SKM-1 (cell line): ENCODE data around the gene NAALADL2.

Source experiments
- DNase-seq: peaks from one replicate; lab custom pipeline; 2025; ENCODE audit not compliant: unreplicated experiment; lab: John Stamatoyannopoulos, UW

The NAALADL2 gene

DNA sequence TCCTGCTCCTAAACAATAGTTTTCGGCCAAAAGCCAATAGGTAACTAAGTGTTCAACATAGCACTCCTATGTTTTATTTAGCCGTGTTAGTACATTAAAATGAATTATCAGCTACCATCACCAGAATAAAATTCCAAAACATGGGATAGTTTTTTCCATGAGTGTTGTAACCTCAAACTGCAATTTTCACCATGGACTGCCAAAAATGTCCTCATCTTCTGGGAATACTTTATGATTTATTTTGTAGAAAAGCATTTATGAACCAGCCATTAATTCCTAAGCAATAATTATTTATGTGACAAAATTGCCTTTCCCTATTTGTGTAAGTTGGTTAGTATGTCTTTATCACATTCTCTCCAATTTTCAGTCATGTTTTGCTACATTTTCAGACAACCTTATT lies 438.1 kb downstream of the NAALADL2 start:
- no peak for DNase-seq

DNA sequence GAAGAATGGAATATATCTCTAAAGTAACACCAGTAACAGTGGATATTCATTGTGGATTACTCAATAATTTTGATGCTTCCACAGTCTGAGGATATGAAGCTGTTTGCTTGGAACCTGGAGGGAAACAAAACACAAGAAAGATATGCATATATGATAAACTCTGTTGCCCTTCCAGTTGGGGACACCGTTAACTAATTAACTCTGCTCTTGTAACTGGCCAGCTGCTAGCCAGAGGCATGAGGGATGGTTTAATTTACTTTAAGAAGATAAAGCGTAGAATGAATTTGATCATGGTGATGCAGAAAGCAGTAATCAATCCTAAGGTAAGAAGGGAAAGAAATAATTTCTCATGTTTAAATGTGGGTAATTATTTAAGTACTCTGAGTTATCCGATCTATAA lies 442.6 kb downstream of the NAALADL2 start:
- DNase-seq = no peak

DNA sequence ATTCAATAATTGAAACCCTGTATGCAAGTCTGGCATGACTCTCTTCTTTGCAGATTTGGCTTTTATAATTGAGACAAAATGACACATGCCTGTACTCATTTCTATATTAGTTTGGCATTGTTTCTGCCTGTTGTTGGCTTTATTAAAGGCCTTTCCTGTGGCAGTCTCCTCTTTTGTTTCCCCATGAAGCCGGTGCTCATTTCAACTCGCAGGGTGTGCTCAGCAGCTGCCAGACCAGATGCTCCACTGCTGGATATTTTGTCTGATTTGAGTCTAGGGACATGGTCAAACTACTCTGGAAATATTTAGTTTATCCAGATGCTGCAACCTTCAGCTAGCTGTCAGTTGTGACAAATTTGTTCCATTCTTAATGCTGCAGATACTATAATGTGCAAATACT lies 445.3 kb downstream of the NAALADL2 start:
- no peak for DNase-seq

DNA sequence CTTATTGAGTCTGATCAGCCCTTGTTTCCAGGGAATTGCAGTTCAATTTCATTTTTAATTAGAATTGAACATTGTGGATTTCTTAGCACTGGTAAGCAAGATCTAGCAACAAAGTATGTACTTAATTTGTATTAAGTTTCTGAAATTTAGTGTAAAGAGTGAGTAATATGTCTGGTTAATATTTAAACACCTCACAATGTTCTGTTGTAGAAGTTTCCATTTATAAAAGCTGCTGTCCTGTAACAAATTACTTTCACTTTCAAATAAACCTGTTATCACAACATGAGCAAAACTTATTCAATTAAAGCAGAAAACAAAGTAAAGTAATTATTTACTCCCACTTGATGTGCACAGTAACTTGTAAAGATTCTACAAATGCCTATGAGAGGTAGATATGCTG lies 448.5 kb downstream of the NAALADL2 start:
- DNase-seq = no peak

- no peak for DNase-seq
These were observed 449.0 kb downstream of the NAALADL2 start for GRCh38 chr3:175308097-175308496.

GRCh38 chr3:175310046-175310445 lies 450.9 kb downstream of the NAALADL2 start:
- DNase-seq = no peak

DNA sequence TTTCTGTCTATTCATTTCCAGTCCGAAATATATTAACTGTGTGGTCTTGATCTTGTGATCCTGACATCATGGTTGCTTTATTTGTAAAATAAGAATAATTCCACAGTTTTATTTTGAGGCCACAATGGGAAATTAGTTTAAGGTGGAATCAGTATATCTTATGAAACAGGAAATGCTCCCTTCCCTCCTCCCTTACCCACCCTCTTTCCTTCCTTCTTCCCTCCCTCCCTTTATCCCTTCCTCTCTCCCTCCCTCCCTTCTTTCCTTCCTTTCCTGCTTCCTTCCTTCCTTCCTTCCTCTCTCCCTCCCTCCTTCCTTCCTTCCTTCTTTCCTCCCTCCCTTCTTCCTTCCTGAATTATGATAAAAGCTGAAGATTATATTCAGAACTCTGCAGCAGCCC lies 452.3 kb downstream of the NAALADL2 start:
- no peak for DNase-seq

GRCh38 chr3:175311946-175312345 lies 452.8 kb downstream of the NAALADL2 start:
- no peak for DNase-seq

DNA sequence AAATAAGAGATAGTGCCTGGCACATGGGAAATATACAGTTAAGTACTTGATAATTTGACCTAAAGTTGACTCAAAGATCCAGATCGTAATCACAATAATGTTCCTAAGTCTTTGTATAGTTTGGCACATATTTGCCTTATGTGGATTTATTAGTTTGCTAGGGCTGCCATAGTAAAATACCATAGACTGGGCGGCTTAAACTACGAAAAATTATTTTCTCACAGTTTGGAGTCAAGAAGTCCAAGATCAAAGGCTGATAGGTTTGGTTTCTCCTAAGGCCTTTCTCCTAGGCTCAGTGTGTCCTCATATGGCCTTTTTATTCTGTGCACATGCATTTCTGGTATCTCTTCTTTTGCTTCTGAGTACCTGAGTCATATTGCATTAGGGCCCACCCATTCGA lies 453.7 kb downstream of the NAALADL2 start:
- DNase-seq = no peak

DNA sequence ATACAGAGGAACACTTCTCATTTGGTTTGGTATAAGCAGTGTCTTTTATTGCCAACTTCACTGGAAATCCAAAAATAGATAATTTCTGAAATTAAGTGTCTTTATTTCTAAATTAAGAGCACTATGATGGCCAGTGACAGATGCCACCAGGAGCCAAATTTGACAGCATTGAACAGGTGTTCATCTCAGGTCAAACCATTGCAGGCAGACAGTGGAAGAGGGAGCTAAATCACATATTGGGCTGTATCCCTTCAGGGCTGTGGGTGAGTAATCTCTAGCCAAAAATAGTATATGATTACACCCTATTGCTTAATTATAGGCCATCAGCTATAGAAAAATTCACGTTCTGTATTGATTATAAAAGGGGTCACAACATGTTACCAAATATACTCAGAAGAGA lies 457.7 kb downstream of the NAALADL2 start:
- DNase-seq = no peak

- DNase-seq = no peak
These were observed 466.3 kb downstream of the NAALADL2 start for GRCh38 chr3:175325440-175325839.

- DNase-seq = no peak
These were observed 466.9 kb downstream of the NAALADL2 start for GRCh38 chr3:175326041-175326440.

- no peak for DNase-seq
These were observed 470.2 kb downstream of the NAALADL2 start for GRCh38 chr3:175329373-175329772.

DNA sequence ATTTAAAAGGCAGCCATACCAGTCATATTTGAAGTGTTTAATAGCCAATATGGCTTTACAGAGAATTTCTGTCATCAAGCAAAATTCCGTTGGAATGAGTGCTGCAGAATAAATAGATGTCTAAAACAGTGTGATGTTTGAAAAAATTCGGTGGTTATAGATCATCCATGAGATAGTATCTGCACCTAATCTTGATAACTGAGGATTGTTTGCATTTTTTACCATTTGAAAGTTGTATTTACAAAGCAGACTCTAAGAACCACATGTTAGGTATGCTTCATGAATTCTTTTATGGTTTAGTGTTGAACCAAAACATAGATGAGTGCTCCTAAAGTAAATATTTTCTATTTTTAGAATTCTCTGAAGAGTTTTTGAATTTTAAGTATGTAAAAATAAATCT lies 476.1 kb downstream of the NAALADL2 start:
- DNase-seq = no peak

GRCh38 chr3:175336406-175337133 lies 477.4 kb downstream of the NAALADL2 start:
- no peak for DNase-seq

DNA sequence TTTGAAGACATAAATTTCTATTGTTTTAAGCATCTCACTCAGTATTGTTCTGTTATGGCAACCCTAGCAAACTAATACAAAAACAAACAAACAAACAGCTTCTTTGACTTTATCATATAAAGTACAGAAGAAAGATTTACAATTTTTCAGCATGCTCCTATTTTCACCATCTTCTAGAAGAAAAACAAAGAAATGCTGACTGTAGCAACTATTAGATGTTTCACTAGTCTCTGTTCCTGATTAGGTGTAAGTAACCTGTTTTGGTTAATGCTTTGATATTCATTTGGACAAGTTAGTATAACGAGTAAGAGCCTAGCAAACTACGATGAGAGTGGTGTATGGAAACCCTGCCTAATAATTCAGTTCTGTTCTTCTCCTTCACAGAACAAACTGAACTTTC lies 478.5 kb downstream of the NAALADL2 start:
- no peak for DNase-seq

DNA sequence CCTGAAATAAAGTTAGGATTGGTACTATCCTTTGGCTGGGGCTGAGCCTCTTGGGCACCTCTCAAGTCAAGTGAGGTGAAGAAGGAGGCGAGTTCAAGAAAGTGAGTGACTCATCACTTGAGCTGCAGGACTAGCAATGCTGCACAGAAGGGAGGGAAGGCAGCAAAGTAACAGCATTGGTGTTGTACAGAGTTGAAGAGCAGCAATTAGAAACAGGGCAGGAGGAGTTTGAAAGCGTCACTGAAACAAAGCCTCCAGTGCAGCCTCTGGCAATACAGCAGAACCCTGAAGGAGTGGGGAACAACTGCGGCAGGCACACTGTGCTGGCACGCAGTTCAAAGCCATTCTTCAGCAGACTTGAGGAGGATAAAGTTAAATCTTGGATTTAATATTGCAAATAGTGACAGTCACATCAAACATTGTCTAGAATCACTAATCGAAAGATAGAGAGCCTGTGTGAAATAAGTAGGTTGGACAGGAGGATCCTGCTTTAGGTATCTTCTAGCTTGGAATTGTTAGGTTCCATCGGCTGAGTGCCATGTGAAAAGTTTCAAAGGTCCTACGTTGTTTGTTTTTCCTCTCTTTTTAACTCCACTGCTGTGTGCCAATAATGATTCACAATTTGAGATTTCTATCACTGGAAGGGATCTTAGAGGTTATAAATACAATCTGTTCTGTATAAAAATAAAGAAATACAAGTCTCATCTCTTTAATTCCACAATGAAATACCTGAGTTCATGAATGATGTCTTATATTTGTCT lies 479.8 kb downstream of the NAALADL2 start:
- DNase-seq = no peak

DNA sequence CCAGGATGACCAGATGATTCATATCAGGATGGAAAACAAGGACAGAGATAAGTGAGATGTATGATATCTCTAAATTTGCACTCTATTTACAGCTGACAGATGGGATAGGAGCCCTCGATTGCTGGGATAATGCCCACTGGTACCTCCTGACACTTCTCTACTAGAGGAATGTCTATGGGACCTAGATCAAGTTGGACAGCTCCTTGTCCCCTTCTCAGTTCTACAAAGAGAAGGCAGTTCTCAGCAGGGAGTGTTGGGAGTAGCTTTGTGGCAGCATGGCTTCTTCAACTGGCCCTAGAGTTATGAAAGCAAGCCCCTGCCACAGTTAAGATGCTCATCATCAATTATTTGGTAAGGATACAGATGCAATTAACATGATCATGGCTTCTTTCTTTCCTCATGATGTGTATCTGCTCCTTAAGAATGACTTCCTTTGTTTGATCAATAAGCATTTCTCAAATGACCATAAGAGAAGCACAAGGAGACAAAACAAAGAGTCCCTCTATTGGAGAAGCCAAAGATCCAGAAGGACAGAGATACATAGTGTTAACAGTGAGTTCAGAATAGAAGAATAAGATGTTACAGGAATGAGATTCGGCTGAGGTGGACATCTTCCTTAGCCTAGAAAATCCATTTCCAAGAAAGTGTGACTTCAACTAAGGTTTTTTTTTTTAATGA lies 481.3 kb downstream of the NAALADL2 start:
- DNase-seq = no peak

DNA sequence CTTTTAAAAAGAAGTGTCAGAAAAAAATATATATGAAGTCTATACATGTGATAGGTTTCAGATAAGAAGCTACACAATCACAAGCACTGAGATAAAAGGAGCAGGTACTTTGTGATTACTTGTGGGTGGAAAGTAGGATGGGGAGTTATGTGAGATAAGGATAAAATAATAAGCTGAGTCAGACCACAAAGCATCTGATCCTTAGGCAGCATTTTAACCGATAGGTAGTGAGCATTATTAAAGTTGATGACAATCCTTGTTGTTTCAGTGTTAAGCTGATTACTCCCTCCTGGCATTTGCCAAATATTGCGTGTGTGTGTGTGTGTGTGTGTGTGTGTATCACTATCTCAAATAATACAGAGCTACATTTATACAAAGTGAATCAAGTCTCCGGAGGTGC lies 483.1 kb downstream of the NAALADL2 start:
- no peak for DNase-seq

- no peak for DNase-seq
These were observed 484.8 kb downstream of the NAALADL2 start for GRCh38 chr3:175343946-175344345.

DNA sequence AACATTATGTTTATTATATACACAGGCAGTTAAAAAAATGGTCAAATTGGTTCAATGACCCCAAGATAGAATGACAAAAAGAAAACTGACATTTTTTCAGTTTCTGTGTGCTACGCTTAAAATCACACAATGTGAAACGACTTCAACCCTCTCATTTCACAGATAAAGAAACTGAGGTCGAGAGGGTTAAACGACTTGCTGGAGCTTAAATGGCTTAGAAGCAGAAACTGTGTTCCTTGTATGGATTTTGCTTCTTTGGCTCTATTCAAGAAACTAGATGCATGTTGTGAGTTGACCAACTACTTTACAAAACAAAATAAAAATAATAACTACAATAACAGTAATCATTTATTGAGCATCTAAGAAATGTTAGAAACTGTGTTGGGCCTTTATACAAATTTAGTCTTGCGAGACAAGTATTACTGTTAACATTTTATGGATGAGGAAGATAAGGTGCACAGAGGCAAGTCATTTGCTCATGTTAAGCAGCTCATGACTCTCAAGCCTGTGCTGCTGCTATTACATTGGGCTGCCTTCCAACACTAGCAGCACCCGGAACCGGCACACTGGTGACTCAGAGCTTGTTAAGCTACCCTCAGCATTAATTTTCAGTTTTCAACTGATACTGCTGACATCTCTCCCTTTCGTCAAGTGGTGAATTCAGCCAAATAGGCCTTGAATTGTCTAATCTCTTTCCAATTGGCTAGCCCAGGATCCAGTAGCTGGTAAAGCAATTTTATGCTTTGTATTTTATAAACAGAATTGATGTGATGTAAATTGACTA lies 487.6 kb downstream of the NAALADL2 start:
- DNase-seq = no peak
